ENCODE results near the gene USB1.

- TF ChIP-seq CTCF (IDR thresholded peaks at IDR 0.05) (no peak), POLR2A (IDR thresholded peaks at IDR 0.05) (no peak)
Observed at GRCh38 chr16:57953857-57954256, 47.4 kb upstream of the USB1 start.

Data from thyroid gland (tissue), 4 donors.